Measurements from ENCODE around the gene PSMA7. TPM values are rescaled to one million over a fixed set of nuclear protein-coding genes. Genes with fewer than 3 reads are reported as not detected.

The PSMA7 gene
- total and polyA plus RNA-seq, 2 of the 8 experiments (the other 6 are each of a cell fraction or from before 2014, with no cell fraction given): 361 to 648 TPM

DNA sequence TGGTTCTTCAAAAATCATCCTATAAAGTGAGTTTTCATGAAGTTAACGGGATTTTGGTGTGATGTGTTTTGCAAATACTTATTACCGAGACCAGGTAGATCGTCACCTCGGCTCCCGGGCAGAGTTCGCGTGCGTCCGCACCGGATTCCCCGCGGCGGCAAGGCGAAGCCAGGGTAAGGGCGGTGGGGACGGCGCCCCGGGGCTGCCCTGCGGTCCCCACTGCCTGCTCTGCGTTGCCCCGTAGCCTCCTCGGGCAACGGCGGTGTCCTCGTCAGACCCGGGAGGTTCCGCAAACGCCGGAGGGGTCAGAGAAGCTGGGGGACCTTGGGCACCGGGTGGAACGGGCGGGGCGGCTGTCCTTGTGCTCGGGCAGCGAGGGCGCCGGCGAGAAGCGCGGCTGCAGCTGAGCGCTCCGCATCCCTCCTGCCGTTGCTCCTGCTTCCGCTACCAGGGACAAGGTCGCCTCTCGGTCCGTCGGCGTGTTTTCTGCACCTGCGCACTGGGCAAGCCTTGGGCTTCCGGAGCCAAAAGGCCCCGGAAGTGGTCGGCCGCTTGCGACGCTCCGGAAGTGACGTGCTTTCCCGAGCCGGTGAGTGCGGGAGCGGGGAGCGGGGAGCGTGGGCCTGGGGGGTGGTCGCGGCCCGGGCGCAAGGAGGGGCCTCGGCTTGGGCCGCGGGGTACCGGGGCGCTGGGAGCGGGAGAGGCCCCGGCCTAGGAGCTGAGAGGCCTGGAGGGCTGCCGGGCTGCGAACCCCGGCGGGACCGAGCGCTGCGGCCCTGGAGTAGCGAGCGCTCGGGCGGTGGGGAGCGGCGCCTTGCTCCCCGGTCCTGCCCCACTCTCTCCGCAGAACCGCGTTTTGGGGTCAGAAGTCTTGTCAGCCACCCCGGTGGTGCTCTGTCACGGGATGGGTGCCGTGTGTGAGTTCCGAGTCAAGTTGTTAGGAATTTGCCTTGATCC is 39.6 kb upstream of the PSMA7 start, which contains the start of gene MTG2:
Gene MTG2, plus strand, starts transcription at position 560 of the 957 bp plus-strand sequence. CDS start 10,393 bp downstream, outside the sequence.
- Histone ChIP-seq H2BK12ac (ENCODE audit: low read depth, low read length) (no peak within 1 kb of the TSS), H3K4ac (replicated peaks; ENCODE audit: insufficient read length, low read depth, low read length) (peak within 1 kb of the TSS; percentile 91), H3K27me3 (replicated peaks in 1 of 4; ENCODE audit: control insufficient read depth in 3 of 4, extremely low read depth in 1 of 4, insufficient read depth in 3 of 4, low read length in 3 of 4) (no peaks in the 10 kb centered on the region), H3K4me2 (ENCODE audit: insufficient read depth in 1 of 2, low read depth in 2 of 2, low read length in 2 of 2) (peak within 1 kb of the TSS; percentile 96 to 98), H3K9me3 (ENCODE audit: insufficient read depth in 2 of 2, low read depth in 1 of 2, low read length in 1 of 2) (no peaks in the 10 kb centered on the region), H3K9ac (replicated peaks in 1 of 4; ENCODE audit: extremely low read depth in 1 of 4, low read depth in 3 of 4, low read length in 3 of 4) (peak within 1 kb of the TSS; percentile 86 to 88 (median 88)), H2BK15ac (ENCODE audit: low read length) (no peak within 1 kb of the TSS), H3K36me3 (ENCODE audit: control insufficient read depth in 2 of 4, insufficient read depth in 4 of 4, low read length in 3 of 4) (peaks cover 0 to 11% (median 5%) of the 10 kb centered on the region in 4 experiments; a peak in 6 of 8 replicates), H3K27ac (ENCODE audit: low read depth, low read length) (peak within 1 kb of the TSS; percentile 82), H2BK5ac (ENCODE audit: low read depth, low read length) (peak within 1 kb of the TSS; percentile 87), H2BK120ac (replicated peaks; ENCODE audit: low read depth, low read length) (no peak within 1 kb of the TSS), H3K14ac (ENCODE audit: insufficient read length) (no peak within 1 kb of the TSS), H4K91ac (replicated peaks; ENCODE audit: insufficient read length, low read length) (peak within 1 kb of the TSS; percentile 77), H3K23ac (ENCODE audit: insufficient read length) (no peak within 1 kb of the TSS), H3K56ac (replicated peaks; ENCODE audit: insufficient read length, low read depth, low read length) (peak within 1 kb of the TSS; percentile 90), H3K79me2 (ENCODE audit: control insufficient read depth in 1 of 2, insufficient read depth in 2 of 2, low read length in 2 of 2) (peaks cover 6 to 28% of the 10 kb centered on the region in 2 experiments; a peak in 3 of 4 replicates), H4K8ac (ENCODE audit: extremely low read depth, insufficient read depth, low read length) (peak within 1 kb of the TSS; percentile 96), H2AK5ac (ENCODE audit: low read depth, low read length) (no peak within 1 kb of the TSS), H3K79me1 (ENCODE audit: low read depth, low read length) (peaks cover 13% of the 10 kb centered on the region; the same call in 1 of the 2 replicates), H2AFZ (ENCODE audit: low read length) (no peak within 1 kb of the TSS; the same call in 1 of the 2 replicates), H3K4me1 (replicated peaks in 1 of 4; ENCODE audit: control insufficient read depth in 3 of 4, insufficient read depth in 4 of 4, low read length in 3 of 4) (peaks cover 0 to 5% (median 1%) of the 10 kb centered on the region in 4 experiments; a peak in 3 of 7 replicates), H4K20me1 (replicated peaks in 1 of 2; ENCODE audit: control insufficient read depth in 1 of 2, insufficient read depth in 2 of 2, low read length in 2 of 2) (peaks cover 0 to 6% of the 10 kb centered on the region in 2 experiments), H2BK20ac (ENCODE audit: low read length) (no peak within 1 kb of the TSS), H4K5ac (ENCODE audit: insufficient read length, low read depth, low read length) (peak within 1 kb of the TSS; percentile 53), H3K4me3 (ENCODE audit: extremely low read depth in 1 of 4, insufficient read depth in 2 of 4, low read depth in 3 of 4, low read length in 4 of 4) (peak within 1 kb of the TSS; percentile 81 to 93 (median 90)), H3K23me2 (ENCODE audit: low read depth, low read length) (peaks cover 3% of the 10 kb centered on the region), H3K18ac (ENCODE audit: extremely low read depth, low read length) (peak within 1 kb of the TSS; percentile 66)
- DNase-seq (ENCODE audit: low read depth in 1 of 2, low spot score in 2 of 2) (peak; percentile 90 to 93), FAIRE-seq (no peak)
- CTCF ChIA-PET (ENCODE audit: partially characterized antibody): interaction anchor here (1.6 kb wide), 1 partner anchor 172 kb away, joined by 3 read pairs; no protein-coding TSS in a partner anchor
- 2% methylated on average over 82 of the region's 96 CpGs; no CpG with 5 or more reads in 1 of the 2 experiments for WGBS, 2 experiments (ENCODE audit: extremely low coverage in 1 of 2, insufficient coverage in 1 of 2, insufficient read length in 1 of 2, insufficient replicate concordance in 2 of 2, low coverage in 1 of 2, low lambda C conversion rate in 2 of 2, missing lambda C conversion rate in 1 of 2)
- POLR2A ChIA-PET (ENCODE audit: partially characterized antibody): interaction anchor here (0.7 to 1.8 kb wide), 8 partner anchors 8 to 129 kb away, joined by 3 to 4 read pairs (median 3); no protein-coding TSS in a partner anchor
- TF ChIP-seq KDM4A (IDR thresholded peaks at IDR 0.05; ENCODE audit: low read depth, low read length, severe bottlenecking) (peak; percentile 56), CEBPB (IDR thresholded peaks at IDR 0.05; ENCODE audit: low read depth, low read length) (no peak), HDAC2 (IDR thresholded peaks at IDR 0.05; ENCODE audit: borderline replicate concordance in 1 of 2, low read depth in 2 of 2, low read length in 2 of 2) (peak in 1 of 2 experiments; percentile 22; a peak in 1 of 4 replicates), EGR1 (IDR thresholded peaks at IDR 0.05; ENCODE audit: borderline replicate concordance, low read depth, low read length) (peak; percentile 50; the same call in 1 of the 2 replicates), SIN3A (conservative IDR thresholded peaks at IDR 0.05 in 1 of 2, IDR thresholded peaks at IDR 0.05 in 1 of 2; ENCODE audit: low read depth in 1 of 2, low read length in 2 of 2) (peak in 1 of 2 experiments; percentile 18; a peak in 2 of 4 replicates), HDAC6 (IDR thresholded peaks at IDR 0.05; ENCODE audit: low read depth, low read length) (no peak), RXRA (IDR thresholded peaks at IDR 0.05; ENCODE audit: insufficient read depth, low read depth, low read length) (no peak), SIRT6 (IDR thresholded peaks at IDR 0.05; ENCODE audit: low read length) (no peak), YY1 (IDR thresholded peaks at IDR 0.05; ENCODE audit: low read depth, low read length) (0 out of 2 replicates have a peak, but pooled peaks have one; percentile 24), NRF1 (IDR thresholded peaks at IDR 0.05; ENCODE audit: low read depth, low read length) (peak; percentile 60)
